ENCODE data around the gene PFN3.
A peak's percentile ranks its signal among the peaks of the same experiment; 100 is the strongest.

DNA sequence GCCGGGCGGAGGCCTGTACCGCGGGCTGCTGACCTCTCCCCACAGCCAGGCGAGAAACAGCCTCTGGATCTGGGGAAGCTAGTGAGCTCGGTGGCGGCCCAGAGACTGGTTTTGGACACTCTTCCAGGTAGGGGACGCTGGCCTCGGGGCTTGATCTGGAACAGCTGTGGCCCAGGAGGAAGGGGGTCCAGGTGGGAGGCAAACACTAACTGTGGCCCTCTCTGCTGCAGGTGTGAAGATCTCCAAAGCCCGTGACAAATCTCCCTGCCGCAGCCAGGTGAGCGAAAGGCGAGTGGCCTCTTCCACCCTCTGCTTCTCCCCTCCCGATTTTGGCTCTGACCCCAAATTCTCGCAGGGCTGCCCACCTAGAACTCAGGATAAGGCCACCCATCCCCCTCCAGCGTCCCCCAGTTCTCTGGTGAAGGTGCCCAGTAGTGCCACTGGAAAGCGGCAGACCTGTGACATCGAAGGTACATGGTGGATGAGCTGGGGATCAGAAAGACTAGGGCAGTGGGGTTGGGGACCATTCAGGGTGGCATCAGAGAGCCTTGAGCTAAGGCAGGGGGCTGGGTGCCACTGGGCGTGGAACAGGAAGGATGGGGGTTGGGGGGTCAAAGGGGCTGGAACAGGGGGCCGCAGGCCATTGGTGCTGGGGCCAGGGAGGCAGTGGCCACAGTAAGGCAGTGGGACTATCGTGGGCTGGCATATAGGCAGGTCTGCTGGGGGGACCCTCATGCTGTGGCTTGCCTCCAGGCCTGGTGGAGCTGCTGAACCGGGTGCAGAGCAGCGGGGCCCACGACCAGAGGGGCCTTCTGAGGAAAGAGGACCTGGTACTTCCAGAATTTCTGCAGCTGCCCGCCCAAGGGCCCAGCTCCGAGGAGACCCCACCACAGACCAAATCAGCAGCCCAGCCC lies 29.1 kb downstream of the PFN3 start:
- TF ChIP-seq CTCF (IDR thresholded peaks at IDR 0.05) = no peak
- peak in 1 of 4 donors; percentile 12 for TF ChIP-seq POLR2A (IDR thresholded peaks at IDR 0.05)
